ENCODE measurements around the gene RSF1.
"Not testable (repeated sequence)": the region's sequence is repeated elsewhere in the genome, so short reads cannot be mapped to it uniquely, and the experiment has no call there.

The RSF1 gene

GRCh38 chr11:77865805-77866204 lies 45.3 kb upstream of the RSF1 start:
- peaks cover 0 to 3% of the 10 kb centered on the region in 2 experiments for H3K4me1 ChIP-seq (ENCODE audit: control insufficient read depth in 1 of 2, insufficient read depth in 2 of 2, low read length in 2 of 2)
- no peaks in the 10 kb centered on the region for H3K27me3 ChIP-seq (ENCODE audit: insufficient read depth, low read length)
- no CpG with 5 or more reads among the region's 1 CpG for WGBS (ENCODE audit: extremely low coverage, insufficient coverage, insufficient read length)
- peaks cover 2 to 8% of the 10 kb centered on the region in 2 experiments for H3K36me3 ChIP-seq (ENCODE audit: control insufficient read depth in 1 of 2, insufficient read depth in 2 of 2, low read length in 2 of 2)
- H3K4me3 ChIP-seq (ENCODE audit: low read depth, low read length) = no peak overlapping the region
- H2BK5ac ChIP-seq (ENCODE audit: low read depth, low read length, poor library complexity) = no peak overlapping the region
- no peak overlapping the region for H3K18ac ChIP-seq (ENCODE audit: low read length)
- no peaks in the 10 kb centered on the region for H3K9me3 ChIP-seq (ENCODE audit: insufficient read depth, low read depth, low read length)
- no peak overlapping the region for H3K23ac ChIP-seq (ENCODE audit: low read length)
- H2BK120ac ChIP-seq (ENCODE audit: insufficient read depth, low read length, poor library complexity) = no peak overlapping the region
- no peaks in the 10 kb centered on the region for H3K79me2 ChIP-seq (ENCODE audit: control insufficient read depth, insufficient read depth, low read length, poor library complexity)
- H3K14ac ChIP-seq (ENCODE audit: low read length) = no peak overlapping the region
- no peak overlapping the region for H2AFZ ChIP-seq (ENCODE audit: insufficient read depth, low read length, poor library complexity)
- H3K79me1 ChIP-seq (ENCODE audit: low read length) = no peaks in the 10 kb centered on the region
- no peak overlapping the region for H4K8ac ChIP-seq (ENCODE audit: low read depth, low read length)
- H4K12ac ChIP-seq (ENCODE audit: low read depth, low read length) = no peak overlapping the region
- H4K91ac ChIP-seq (ENCODE audit: low read depth, low read length) = no peak overlapping the region
- DNase-seq = peak in 1 of 2 donors; percentile 38
- H2BK12ac ChIP-seq (ENCODE audit: low read length) = no peak overlapping the region
- H3K9ac ChIP-seq (ENCODE audit: low read length) = no peak overlapping the region
- no peak overlapping the region for H2AK5ac ChIP-seq (ENCODE audit: low read length)
- no peak overlapping the region for H3K4me2 ChIP-seq (ENCODE audit: low read length)
- no peak overlapping the region for H3K27ac ChIP-seq (ENCODE audit: low read depth, low read length)
- H3K4ac ChIP-seq (ENCODE audit: low read depth, low read length) = no peak overlapping the region

- not testable (repeated sequence) for H3K4me2 ChIP-seq (ENCODE audit: low read length); H3K14ac ChIP-seq (ENCODE audit: low read length); H3K9me3 ChIP-seq (ENCODE audit: insufficient read depth, low read depth, low read length); H4K12ac ChIP-seq (ENCODE audit: low read depth, low read length); H3K23ac ChIP-seq (ENCODE audit: low read length); H3K4me3 ChIP-seq (ENCODE audit: low read depth, low read length); H3K27ac ChIP-seq (ENCODE audit: low read depth, low read length); H3K27me3 ChIP-seq (ENCODE audit: insufficient read depth, low read length); H2BK12ac ChIP-seq (ENCODE audit: low read length); H4K91ac ChIP-seq (ENCODE audit: low read depth, low read length); H3K4me1 ChIP-seq (ENCODE audit: control insufficient read depth in 1 of 2, insufficient read depth in 2 of 2, low read length in 2 of 2); H2AFZ ChIP-seq (ENCODE audit: insufficient read depth, low read length, poor library complexity); H2BK120ac ChIP-seq (ENCODE audit: insufficient read depth, low read length, poor library complexity); H3K79me1 ChIP-seq (ENCODE audit: low read length); H3K18ac ChIP-seq (ENCODE audit: low read length); H3K4ac ChIP-seq (ENCODE audit: low read depth, low read length); H3K36me3 ChIP-seq (ENCODE audit: control insufficient read depth in 1 of 2, insufficient read depth in 2 of 2, low read length in 2 of 2); H2AK5ac ChIP-seq (ENCODE audit: low read length); H3K79me2 ChIP-seq (ENCODE audit: control insufficient read depth, insufficient read depth, low read length, poor library complexity); H4K8ac ChIP-seq (ENCODE audit: low read depth, low read length); H3K9ac ChIP-seq (ENCODE audit: low read length); H2BK5ac ChIP-seq (ENCODE audit: low read depth, low read length, poor library complexity)
- no CpG with 5 or more reads among the region's 10 CpGs for WGBS (ENCODE audit: extremely low coverage, insufficient coverage, insufficient read length)
- DNase-seq = peak; percentile 14 to 40
Observed at GRCh38 chr11:77861444-77861843, 40.9 kb upstream of the RSF1 start.

DNA sequence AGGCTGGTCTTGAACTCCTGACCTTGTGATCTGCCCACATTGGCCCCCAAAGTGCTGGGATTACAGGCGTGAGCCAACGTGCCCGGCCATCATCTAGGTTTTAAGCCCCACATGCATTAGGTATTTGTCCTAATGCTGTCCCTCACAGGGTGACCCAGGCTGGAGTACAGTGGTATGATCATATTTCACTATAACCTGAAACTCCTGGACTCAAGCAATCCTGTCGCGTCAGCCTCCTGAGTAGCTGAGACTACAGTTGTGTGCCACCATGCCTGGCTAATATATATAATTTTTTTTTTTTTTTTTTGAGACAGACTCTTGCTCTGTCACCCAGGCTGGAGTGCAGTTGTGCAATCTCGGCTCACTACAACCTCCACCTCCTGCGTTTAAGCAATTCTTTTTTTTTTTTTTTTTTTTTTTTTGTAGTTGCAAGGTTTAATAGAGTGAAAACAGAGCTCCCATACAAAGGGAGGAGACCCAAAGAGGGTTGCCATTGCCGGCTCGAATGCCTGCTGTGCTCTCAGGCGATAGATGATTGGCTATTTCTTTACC lies 37.5 kb upstream of the RSF1 start:
- not testable (repeated sequence) for H2AK5ac ChIP-seq (ENCODE audit: low read length); H3K79me1 ChIP-seq (ENCODE audit: low read length); H4K12ac ChIP-seq (ENCODE audit: low read depth, low read length); H3K4me1 ChIP-seq (ENCODE audit: control insufficient read depth in 1 of 2, insufficient read depth in 2 of 2, low read length in 2 of 2); H4K91ac ChIP-seq (ENCODE audit: low read depth, low read length); H2BK5ac ChIP-seq (ENCODE audit: low read depth, low read length, poor library complexity); H3K4me2 ChIP-seq (ENCODE audit: low read length); H3K27me3 ChIP-seq (ENCODE audit: insufficient read depth, low read length); H3K18ac ChIP-seq (ENCODE audit: low read length); DNase-seq; H3K4me3 ChIP-seq (ENCODE audit: low read depth, low read length); H3K79me2 ChIP-seq (ENCODE audit: control insufficient read depth, insufficient read depth, low read length, poor library complexity); H2BK120ac ChIP-seq (ENCODE audit: insufficient read depth, low read length, poor library complexity); H3K4ac ChIP-seq (ENCODE audit: low read depth, low read length); H2AFZ ChIP-seq (ENCODE audit: insufficient read depth, low read length, poor library complexity); H2BK12ac ChIP-seq (ENCODE audit: low read length); H3K14ac ChIP-seq (ENCODE audit: low read length); H3K9ac ChIP-seq (ENCODE audit: low read length); H3K23ac ChIP-seq (ENCODE audit: low read length); H4K8ac ChIP-seq (ENCODE audit: low read depth, low read length); H3K27ac ChIP-seq (ENCODE audit: low read depth, low read length)
- peaks cover 15% of the 10 kb centered on the region for H3K9me3 ChIP-seq (ENCODE audit: insufficient read depth, low read depth, low read length)
- no CpG with 5 or more reads among the region's 10 CpGs for WGBS (ENCODE audit: extremely low coverage, insufficient coverage, insufficient read length)
- peaks cover 13 to 19% of the 10 kb centered on the region in 2 experiments for H3K36me3 ChIP-seq (ENCODE audit: control insufficient read depth in 1 of 2, insufficient read depth in 2 of 2, low read length in 2 of 2)

- Histone ChIP-seq H2BK120ac (ENCODE audit: insufficient read depth, low read length, poor library complexity) (no peak overlapping the region), H3K4me1 (ENCODE audit: control insufficient read depth in 1 of 2, insufficient read depth in 2 of 2, low read length in 2 of 2) (no peaks in the 10 kb centered on the region), H3K23ac (ENCODE audit: low read length) (no peak overlapping the region), H3K36me3 (ENCODE audit: control insufficient read depth in 1 of 2, insufficient read depth in 2 of 2, low read length in 2 of 2) (peaks cover 15 to 19% of the 10 kb centered on the region in 2 experiments), H2AFZ (ENCODE audit: insufficient read depth, low read length, poor library complexity) (no peak overlapping the region), H3K9ac (ENCODE audit: low read length) (no peak overlapping the region), H3K14ac (ENCODE audit: low read length) (no peak overlapping the region), H3K27me3 (ENCODE audit: insufficient read depth, low read length) (no peaks in the 10 kb centered on the region), H2BK12ac (ENCODE audit: low read length) (no peak overlapping the region), H3K4me3 (ENCODE audit: low read depth, low read length) (no peak overlapping the region), H2AK5ac (ENCODE audit: low read length) (no peak overlapping the region), H3K27ac (ENCODE audit: low read depth, low read length) (no peak overlapping the region), H2BK5ac (ENCODE audit: low read depth, low read length, poor library complexity) (no peak overlapping the region), H3K18ac (ENCODE audit: low read length) (no peak overlapping the region), H3K79me2 (ENCODE audit: control insufficient read depth, insufficient read depth, low read length, poor library complexity) (no peaks in the 10 kb centered on the region), H3K9me3 (ENCODE audit: insufficient read depth, low read depth, low read length) (peaks cover 15% of the 10 kb centered on the region), H4K8ac (ENCODE audit: low read depth, low read length) (no peak overlapping the region), H3K4ac (ENCODE audit: low read depth, low read length) (no peak overlapping the region), H3K4me2 (ENCODE audit: low read length) (no peak overlapping the region), H4K91ac (ENCODE audit: low read depth, low read length) (no peak overlapping the region), H3K79me1 (ENCODE audit: low read length) (no peaks in the 10 kb centered on the region), H4K12ac (ENCODE audit: low read depth, low read length) (no peak overlapping the region)
- no peak for DNase-seq
- no CpG with 5 or more reads among the region's 2 CpGs for WGBS (ENCODE audit: extremely low coverage, insufficient coverage, insufficient read length)
Observed at GRCh38 chr11:77854838-77855237, 34.3 kb upstream of the RSF1 start.
